Measurements from ENCODE around the gene FLNC.

FLNC gene

GRCh38 chr7:128877756-128878120 lies 47.5 kb downstream of the FLNC start:
- H3K9me3 ChIP-seq (ENCODE audit: insufficient read depth, low read depth, low read length), result no peaks in the 10 kb centered on the region
- no peaks in the 10 kb centered on the region for H4K20me1 ChIP-seq (ENCODE audit: insufficient read depth, low read length, poor library complexity, severe bottlenecking)
- H3K4me1 ChIP-seq (ENCODE audit: insufficient read depth, low read length, poor library complexity, severe bottlenecking), result peaks cover 3% of the 10 kb centered on the region
- no peak overlapping the region for H3K9ac ChIP-seq (ENCODE audit: low read depth, low read length, poor library complexity, severe bottlenecking)
- H2AFZ ChIP-seq (ENCODE audit: low read length), result no peak overlapping the region
- H3K27me3 ChIP-seq (ENCODE audit: insufficient read depth, low read length, poor library complexity, severe bottlenecking), result no peaks in the 10 kb centered on the region
- H3K79me2 ChIP-seq (ENCODE audit: insufficient read depth, low read length), result no peaks in the 10 kb centered on the region
- H3K4me3 ChIP-seq (ENCODE audit: low read length, poor library complexity, severe bottlenecking), result no peak overlapping the region
- H3K9me2 ChIP-seq (replicated peaks; ENCODE audit: low read depth, low read length), result no peaks in the 10 kb centered on the region
- no peaks in the 10 kb centered on the region for H3K36me3 ChIP-seq (ENCODE audit: insufficient read depth, low read length)
- TF ChIP-seq EZH2phosphoT487 (IDR thresholded peaks at IDR 0.05; ENCODE audit: borderline replicate concordance) (no peak), CTCF (conservative IDR thresholded peaks at IDR 0.05; ENCODE audit: low read length) (no peak)
- H3K4me2 ChIP-seq (ENCODE audit: low read depth, low read length, poor library complexity, severe bottlenecking), result no peak overlapping the region
- no peaks in the 10 kb centered on the region for H3F3A ChIP-seq (ENCODE audit: low read depth)

- no peaks in the 10 kb centered on the region for H3K79me2 ChIP-seq (ENCODE audit: insufficient read depth, low read length)
- H3K27me3 ChIP-seq (ENCODE audit: insufficient read depth, low read length, poor library complexity, severe bottlenecking), result no peaks in the 10 kb centered on the region
- no peaks in the 10 kb centered on the region for H3K9me2 ChIP-seq (replicated peaks; ENCODE audit: low read depth, low read length)
- H2AFZ ChIP-seq (ENCODE audit: low read length), result no peak overlapping the region
- no peaks in the 10 kb centered on the region for H4K20me1 ChIP-seq (ENCODE audit: insufficient read depth, low read length, poor library complexity, severe bottlenecking)
- H3K4me2 ChIP-seq (ENCODE audit: low read depth, low read length, poor library complexity, severe bottlenecking), result no peak overlapping the region
- no peaks in the 10 kb centered on the region for H3K9me3 ChIP-seq (ENCODE audit: insufficient read depth, low read depth, low read length)
- H3K4me3 ChIP-seq (ENCODE audit: low read length, poor library complexity, severe bottlenecking), result no peak overlapping the region
- H3F3A ChIP-seq (ENCODE audit: low read depth), result no peaks in the 10 kb centered on the region
- H3K36me3 ChIP-seq (ENCODE audit: insufficient read depth, low read length), result no peaks in the 10 kb centered on the region
- no peak overlapping the region for H3K9ac ChIP-seq (ENCODE audit: low read depth, low read length, poor library complexity, severe bottlenecking)
- H3K4me1 ChIP-seq (ENCODE audit: insufficient read depth, low read length, poor library complexity, severe bottlenecking), result peaks cover 3% of the 10 kb centered on the region
- TF ChIP-seq CTCF (conservative IDR thresholded peaks at IDR 0.05; ENCODE audit: low read length) (no peak), EZH2phosphoT487 (IDR thresholded peaks at IDR 0.05; ENCODE audit: borderline replicate concordance) (no peak)
Observed at GRCh38 chr7:128878226-128879105, 48.3 kb downstream of the FLNC start.

GRCh38 chr7:128879461-128879938 lies 49.3 kb downstream of the FLNC start:
- Histone ChIP-seq H3K4me1 (ENCODE audit: insufficient read depth, low read length, poor library complexity, severe bottlenecking) (peaks cover 3% of the 10 kb centered on the region), H3K9me3 (ENCODE audit: insufficient read depth, low read depth, low read length) (no peaks in the 10 kb centered on the region), H3K79me2 (ENCODE audit: insufficient read depth, low read length) (no peaks in the 10 kb centered on the region), H3K36me3 (ENCODE audit: insufficient read depth, low read length) (no peaks in the 10 kb centered on the region), H3K9me2 (replicated peaks; ENCODE audit: low read depth, low read length) (no peaks in the 10 kb centered on the region), H2AFZ (ENCODE audit: low read length) (no peak overlapping the region), H3K27me3 (ENCODE audit: insufficient read depth, low read length, poor library complexity, severe bottlenecking) (no peaks in the 10 kb centered on the region), H4K20me1 (ENCODE audit: insufficient read depth, low read length, poor library complexity, severe bottlenecking) (no peaks in the 10 kb centered on the region), H3K4me3 (ENCODE audit: low read length, poor library complexity, severe bottlenecking) (no peak overlapping the region), H3K9ac (ENCODE audit: low read depth, low read length, poor library complexity, severe bottlenecking) (no peak overlapping the region), H3K4me2 (ENCODE audit: low read depth, low read length, poor library complexity, severe bottlenecking) (no peak overlapping the region), H3F3A (ENCODE audit: low read depth) (no peaks in the 10 kb centered on the region)
- no peak for TF ChIP-seq EZH2phosphoT487 (IDR thresholded peaks at IDR 0.05; ENCODE audit: borderline replicate concordance)
- TF ChIP-seq CTCF (conservative IDR thresholded peaks at IDR 0.05; ENCODE audit: low read length), result no peak
